ENCODE results near the gene SCD5.

The SCD5 gene

DNA sequence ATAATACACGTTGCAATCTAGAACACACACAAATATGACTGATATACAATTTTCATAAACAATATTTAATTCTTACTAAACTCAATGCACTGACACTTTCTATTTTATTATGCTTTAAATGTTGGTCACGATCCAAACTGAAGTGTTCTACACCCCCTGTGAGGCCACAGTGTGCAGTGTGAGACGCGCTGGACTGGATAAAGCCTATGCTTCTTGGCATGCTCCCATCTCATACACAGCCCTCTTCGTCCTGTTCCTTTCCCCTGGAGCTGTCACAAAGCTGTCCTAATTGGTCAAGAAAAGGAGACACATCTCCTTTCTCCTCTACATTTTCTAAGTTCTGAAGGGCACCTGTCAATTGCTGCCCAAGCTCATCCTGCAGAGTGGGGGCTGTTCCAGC, 72.0 kb downstream of the SCD5 start:
- no peak for DNase-seq (ENCODE audit: low spot score)

DNA sequence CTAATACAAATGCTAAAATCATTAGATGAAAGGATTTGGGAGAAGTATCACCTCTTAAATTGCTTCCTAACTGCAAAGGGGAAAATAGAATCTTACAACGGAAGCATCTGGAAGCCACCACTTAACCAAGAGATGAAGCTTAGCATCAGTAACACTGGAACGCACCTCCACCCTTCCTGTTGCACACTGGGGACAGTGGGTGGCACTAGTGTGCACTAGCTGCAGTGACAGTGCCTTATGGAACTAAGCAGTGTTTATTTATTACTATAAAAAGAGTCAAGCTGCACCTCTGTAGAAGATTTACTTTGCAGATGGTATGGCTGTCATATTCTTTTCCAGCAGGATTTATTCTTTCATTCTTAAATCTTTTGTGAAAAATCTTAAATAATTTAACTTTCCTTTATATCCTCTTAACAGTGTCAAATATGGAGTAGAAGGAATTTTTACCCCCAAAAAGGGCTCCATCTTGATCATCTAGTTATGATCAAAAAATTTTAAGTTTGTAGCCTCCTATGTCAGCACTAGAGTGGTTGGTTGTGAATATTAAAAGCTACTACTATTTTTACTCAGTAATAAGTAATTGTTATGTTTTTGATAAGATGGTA, 76.7 kb downstream of the SCD5 start:
- DNase-seq (ENCODE audit: low spot score) = peak; percentile 65

DNA sequence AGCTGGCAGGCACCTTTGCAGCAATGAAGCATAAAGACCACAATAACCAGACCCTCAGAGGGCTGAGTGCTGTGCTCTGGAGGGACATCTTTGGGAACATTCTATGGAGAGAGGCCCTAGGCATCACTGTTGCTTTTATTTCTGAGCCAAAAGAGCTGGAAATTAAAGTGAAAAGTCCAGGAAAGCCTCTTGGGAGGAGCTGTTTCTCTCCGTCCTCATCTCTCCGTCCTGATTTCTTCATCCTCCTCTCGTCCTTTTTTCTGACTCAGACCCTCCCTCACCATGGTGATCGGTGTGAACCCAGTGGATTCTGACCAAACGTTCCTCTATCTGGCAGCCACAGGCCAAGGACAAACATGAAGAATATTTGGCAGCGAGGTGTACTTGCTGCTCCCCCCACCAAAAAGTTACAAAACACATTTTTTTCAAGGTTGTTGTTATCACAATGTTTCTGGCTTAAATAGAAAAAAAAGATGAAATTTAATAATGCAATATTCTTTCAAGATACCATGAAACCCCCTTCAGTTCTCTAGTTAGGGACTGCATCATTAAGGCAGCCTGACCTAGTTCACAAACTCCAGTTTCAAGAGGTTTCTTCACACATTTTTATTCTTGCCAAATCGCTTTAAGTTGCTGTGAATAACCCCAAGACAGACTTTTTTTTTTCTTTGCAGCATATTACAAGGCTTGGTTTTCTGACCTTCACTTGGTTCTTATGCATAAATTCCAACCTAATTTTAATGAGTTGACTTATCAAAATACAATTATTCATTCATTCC, 80.2 kb downstream of the SCD5 start:
- DNase-seq (ENCODE audit: low spot score) = no peak

DNA sequence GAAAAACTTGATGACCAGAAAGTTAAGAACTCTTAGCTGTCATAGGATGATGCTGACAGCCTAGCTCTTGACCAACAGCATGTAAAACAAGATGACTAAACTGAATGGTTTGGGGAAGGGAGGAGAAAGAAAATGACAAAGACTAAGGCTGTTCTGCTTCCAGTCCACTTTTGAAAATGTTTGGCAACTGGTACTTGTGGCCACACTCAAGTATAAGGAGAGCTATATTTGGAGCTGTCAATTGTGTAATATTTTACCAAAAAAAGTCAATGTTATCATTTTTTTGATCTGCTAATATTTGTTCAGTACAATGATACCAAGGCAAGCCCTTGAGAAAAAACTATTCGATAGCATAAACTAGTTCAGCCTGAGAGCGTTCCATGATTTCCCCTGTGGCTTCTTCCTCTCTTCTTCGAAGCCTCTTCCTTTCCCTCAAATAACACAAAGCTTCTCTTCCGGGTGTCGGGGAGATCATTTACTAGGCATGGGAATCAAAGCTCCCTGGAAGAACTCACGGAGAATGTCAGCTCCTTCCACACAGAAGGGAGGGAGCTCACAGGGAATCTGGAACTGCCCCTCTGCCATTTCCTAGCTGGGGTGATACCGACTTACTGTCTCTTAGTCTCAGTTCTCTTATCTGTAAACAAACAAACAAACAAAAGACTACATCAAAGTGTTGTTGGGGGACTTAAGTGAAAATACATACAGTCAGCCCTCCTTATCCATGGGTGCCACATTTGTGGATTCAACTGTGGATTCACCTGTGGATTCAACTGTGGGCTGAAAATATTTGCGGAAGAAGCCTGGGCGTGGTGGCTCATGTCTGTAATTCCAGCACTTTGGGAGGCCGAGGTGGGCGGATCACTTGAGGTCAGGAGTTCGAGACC, 82.6 kb downstream of the SCD5 start:
- DNase-seq (ENCODE audit: low spot score) = no peak

DNA sequence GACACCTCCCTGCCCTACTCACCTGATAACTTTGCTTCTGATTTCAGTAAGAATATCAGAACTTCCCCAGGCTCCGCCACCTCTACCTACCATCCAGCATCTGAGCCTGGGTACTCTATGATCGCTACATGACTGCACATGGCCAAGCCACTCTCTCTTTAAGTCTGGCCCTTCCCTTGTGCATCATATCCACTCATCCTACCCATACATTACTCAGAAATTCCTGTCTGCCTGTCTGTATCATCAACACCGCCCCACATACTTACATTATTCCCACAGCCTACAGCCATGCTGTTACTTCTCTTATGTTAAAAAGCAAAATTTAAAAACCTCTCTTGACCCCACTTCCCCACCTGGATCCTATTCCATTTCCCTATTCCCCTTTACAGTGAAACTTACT, 84.7 kb downstream of the SCD5 start:
- no peak for DNase-seq (ENCODE audit: low spot score)

DNA sequence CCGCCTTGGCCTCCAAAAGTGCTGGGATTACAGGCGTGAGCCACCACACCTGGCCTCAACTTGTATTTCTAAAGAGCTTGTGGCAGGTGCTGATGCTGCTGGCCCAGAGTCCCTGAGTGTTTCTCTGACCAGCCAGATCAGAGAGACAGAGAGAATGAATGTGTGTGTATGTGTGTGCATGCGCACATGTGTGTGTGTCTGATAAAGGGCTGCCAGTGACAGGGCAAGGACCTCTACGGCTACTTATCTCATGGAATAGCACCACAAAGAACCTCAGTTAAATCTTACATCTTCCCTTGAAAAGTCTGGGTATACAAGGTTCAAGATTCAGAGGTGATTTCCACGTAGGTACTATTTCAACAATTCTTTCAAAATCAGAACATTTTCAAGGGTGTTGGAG, 86.0 kb downstream of the SCD5 start:
- no peak for DNase-seq (ENCODE audit: low spot score)

DNA sequence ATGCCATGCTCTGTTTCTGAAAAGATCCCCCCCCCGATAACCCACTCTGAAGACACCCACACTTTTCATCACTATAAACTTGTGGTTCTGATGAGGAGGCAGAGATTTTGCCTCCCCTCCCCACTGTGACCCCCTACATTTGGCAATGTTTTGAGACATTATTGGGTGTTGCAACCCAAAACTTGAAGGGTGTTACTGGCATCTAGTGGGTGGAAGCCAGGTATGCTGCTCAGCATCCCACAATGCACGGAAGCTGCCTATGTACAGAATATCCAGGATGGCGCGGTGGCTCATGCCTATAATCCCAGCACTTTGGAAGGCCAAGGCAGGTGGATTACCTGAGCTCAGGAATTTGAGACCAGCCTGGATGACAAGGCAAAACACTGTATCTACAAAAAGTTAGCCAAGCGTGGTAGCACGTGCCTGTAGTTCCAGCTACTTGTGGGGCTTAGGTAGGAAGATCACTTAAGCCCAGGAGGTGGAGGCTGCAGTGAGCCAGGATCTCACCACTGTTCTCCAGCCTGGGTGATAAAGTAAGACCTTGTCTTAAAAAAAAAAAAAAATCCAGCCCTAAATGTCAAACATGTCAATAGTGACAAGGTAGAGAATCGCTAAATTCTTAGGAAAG, 87.3 kb downstream of the SCD5 start:
- no peak for DNase-seq (ENCODE audit: low spot score)

DNA sequence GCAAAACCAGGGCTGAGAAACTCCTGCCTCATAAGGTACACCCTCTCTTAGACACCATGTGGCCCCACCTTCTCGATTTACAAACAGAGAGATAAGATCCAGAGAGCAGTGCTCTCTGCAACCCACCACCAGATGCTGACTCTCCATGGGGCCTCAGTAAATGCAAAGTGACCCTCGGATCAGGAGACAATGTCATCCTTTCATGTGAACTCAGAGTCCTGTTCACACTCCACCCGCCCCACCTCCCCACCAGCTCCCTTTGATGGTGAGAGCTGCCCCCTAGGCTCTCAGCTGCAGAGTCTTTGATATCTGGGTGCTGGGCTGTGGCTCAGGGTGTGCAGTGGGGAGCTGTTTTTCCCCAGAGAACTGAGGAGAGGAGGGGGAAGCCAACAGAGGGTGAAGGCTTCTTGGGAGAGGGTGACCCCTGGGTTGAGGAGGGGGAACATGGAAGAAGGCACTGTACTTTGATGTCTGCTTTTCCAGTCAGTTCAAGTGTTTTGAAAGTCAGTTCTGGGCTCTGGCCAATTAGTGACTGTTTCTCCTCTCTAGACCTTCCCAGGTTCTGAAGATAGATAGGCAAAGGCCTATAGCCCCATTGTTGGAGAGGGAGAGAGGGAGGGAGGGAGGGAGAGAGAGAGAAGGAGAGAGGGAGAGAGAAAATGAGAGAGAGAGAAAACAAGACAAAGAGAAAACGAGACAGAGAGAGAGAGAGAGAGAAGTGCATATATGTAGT, 88.2 kb downstream of the SCD5 start:
- no peak for DNase-seq (ENCODE audit: low spot score)

DNA sequence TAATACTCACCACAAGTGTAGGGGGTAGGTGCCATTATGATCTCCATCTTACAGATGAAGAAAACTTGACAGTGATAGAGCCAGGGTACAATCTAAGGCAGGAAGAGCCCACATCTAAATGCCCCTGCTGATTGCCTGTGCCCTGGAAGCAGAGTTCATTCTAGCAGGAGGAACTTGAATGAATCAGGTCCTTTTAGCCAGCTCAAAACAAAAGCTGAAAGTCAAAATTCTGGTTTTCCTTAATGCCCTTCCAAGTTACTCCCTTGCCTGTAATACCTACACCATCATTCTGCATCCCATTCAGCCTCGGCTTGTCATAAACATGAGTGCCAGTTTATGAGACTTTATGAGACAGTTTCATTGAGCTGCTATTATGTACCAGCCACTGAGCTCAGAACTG, 89.6 kb downstream of the SCD5 start:
- DNase-seq (ENCODE audit: low spot score) = no peak

DNA sequence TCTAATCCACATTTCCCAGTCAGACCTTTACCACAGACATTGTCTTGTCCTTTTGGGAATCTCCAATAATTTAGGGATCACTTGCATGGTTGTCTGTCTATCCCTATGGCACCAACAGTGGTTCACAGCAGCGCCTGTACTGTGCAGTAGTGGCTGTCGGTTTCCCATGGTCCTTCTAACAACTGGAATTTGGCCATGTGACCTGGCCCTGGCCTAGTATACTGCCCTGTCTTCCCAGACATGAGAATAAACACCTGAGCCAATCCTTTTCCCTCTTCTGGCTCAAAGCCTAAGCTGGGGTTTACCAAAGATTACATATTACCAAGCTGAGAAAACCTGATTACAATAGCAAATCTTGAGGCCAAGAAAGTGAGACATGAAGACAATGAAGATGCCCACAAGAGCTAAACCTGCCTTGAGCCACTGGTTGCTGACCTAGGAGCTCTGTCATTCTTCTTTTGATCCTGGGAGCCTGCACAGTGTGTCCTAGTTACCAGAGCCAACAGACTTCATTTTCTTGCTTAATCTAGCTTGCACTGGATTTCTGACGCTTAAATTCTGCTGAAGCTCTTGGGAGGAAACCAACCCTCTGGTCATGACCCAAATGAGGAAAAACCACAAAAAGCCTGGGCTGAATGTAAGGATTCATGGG, 92.1 kb downstream of the SCD5 start:
- no peak for DNase-seq (ENCODE audit: low spot score)

DNA sequence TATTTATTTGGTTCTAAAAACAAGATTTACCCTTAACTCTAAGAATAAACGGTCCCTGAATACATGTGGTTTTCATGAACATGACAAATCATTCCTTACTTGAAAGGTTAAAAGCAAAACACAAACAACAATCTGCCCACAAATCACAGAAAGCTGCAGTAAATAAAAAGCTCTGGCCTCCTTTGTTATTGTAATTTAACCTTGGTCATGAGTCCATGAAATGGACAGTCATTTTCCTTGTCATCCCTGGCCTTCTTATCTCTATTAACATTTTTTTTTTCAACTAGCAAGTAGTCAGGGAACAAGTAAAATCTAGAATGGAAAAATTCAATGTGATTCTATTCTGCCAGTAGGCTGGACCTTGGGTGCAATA, 92.7 kb downstream of the SCD5 start:
- DNase-seq (ENCODE audit: low spot score) = no peak

DNA sequence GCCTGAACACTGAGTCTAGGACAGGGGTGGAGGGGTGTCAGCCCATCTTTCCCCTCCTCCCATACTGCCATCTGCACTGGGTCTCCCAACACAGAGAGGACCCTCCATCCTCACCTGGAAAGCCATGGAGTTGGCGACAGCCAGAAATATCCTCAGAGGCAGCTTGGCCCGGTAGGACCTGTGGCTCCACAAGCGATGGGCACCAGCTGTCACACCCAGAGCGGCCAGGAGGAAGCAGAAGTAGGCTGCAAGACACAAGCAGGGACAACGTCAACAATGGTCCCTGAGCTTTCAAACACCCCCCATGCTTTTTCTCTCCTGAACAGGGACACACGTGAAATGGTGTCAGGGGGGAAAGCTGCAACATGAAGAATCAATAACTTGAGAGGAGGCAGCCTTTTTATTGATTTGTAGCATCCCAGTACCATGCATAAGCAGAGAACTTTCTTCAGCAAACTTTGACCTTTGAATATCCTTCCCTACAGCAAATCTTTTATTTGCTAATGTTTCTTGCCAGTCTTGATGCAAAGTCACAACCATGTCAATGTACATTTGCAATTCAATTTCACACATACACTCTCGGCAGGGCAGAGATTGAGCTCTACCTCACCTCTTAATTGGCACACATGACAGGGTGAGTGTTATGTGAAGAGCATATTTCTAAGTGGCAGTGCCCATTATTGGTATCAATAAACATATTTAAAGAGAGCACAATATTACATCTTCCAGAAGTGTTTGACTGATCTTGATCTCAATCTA, 93.2 kb downstream of the SCD5 start:
- DNase-seq (ENCODE audit: low spot score) = no peak

DNA sequence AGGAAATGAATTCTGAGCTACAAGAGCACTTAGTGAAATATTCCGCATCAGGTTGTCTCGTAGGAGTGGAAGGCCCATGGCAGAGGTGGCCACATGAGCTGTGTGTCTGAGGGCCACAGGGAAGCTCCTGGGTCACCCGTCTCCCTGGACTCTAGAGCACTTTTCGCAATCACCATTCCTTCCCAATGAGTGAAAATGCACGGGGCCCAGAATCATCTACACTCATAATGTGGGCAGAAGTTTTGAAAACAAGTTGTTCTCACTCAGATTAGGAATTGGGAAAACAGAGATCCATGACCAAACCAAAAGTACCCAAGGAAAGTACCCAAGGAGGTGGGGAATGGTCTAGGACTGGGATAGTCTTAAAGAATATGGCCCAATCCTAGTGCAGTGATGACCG, 94.4 kb downstream of the SCD5 start:
- no peak for DNase-seq (ENCODE audit: low spot score)

DNA sequence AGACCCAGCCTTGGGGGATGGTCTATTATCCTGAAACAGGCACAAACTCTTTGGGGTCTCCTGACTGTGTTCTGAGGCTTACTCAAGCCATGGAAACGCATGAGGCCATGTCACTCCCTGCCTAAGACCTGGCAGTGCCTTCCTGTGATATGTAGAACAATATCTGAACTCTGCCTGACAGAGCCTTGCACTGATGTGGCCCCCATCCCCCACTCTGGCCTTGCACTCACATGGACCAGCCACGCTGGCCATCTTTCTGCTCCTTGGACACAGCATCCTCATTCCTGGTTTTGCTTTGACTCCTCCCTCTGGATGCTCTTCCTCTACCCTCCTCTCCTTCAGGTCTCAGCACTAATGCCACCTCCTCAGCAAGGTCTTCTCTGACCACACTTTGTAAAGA, 100.2 kb downstream of the SCD5 start:
- no peak for DNase-seq (ENCODE audit: low spot score)

DNA sequence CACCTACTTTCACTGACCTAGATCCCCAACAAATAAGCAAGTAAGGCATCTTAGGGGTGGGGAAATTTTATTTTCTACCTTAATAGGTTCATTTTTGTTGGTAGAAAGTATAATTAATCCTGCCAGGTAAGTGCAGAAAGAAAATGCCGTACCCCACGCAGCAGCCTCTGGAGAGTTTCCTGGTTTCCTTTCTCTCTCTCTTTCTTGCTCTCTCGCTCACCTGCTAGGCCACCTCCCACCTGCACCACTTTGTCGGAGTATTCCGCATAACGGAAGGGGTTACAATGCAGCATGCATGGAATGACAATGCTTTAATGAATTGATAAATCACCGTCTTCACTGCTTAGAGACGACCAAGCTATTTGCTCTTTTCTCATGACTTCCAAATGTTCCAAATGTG, 101.0 kb downstream of the SCD5 start:
- no peak for DNase-seq (ENCODE audit: low spot score)

DNA sequence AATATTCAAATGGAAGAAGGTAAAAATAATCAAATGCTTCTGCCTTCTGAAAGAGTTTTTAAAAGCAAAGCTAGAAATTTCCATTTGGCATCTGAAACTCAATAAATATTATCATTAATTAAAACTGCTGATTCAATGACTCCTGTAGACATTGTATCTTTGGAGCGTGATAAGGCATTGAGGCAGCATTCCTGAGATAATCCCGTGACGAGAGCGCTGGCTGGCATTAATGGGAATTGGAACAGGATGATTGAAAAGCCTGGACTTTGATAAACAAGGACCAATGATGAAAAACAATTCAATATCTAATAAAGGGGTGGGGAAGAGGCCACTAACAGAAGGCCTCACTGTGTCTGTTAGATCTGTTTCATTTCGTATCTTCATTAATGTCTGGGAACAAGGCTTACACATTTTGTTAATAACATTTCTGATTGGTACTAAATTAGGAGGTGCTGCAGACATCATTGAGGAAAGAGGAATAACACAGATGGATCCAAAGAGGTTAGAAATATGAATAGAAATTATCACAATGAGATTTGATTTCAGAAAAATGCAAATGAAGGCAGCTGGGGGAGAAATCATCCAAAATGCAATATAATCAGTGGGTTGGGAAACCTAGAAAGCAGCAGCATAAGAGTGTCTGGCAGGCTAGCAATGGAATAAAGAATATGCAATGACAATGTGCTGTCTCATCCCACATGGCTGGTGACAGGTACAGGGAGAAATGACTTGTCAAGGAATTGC, 102.3 kb downstream of the SCD5 start:
- DNase-seq (ENCODE audit: low spot score) = no peak

DNA sequence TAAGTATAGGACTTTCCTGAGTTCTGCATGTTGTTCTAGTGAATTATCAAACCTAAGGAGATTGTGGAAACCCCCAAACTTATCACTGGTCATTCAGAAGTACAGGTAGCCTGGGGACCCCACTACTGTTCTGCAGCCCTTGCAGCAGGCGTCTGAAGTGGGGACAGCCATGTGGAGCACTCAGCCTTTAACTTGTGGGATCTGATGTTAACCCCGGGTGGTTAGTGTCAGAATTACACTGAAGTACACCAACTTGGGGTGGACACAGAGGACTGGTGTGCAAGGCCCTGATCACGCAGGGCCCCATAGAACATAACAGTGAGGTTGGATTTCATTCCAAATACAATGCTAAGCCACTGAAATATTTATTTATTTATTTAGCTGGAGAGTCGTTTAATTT, 103.7 kb downstream of the SCD5 start:
- DNase-seq (ENCODE audit: low spot score) = no peak

DNA sequence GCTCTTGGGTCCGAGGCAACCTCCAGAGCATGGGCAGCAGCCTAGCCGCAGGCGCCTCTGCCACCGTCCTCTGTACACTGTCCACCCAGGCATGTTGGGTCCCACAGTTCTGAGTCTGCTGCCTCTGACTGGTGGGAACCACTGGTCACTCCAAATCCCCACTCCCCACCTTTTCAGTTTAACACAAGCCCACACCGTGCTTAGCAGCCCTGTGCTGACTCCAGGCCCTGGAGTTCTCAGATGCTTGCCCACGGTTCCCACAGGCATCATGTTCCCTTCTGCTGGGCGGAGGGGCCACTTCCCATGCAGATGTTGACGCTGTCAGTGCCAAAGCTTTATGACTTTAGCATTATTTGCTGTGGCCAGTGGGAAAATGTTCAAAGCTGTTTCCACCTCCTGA, 104.5 kb downstream of the SCD5 start:
- DNase-seq (ENCODE audit: low spot score) = no peak

DNA sequence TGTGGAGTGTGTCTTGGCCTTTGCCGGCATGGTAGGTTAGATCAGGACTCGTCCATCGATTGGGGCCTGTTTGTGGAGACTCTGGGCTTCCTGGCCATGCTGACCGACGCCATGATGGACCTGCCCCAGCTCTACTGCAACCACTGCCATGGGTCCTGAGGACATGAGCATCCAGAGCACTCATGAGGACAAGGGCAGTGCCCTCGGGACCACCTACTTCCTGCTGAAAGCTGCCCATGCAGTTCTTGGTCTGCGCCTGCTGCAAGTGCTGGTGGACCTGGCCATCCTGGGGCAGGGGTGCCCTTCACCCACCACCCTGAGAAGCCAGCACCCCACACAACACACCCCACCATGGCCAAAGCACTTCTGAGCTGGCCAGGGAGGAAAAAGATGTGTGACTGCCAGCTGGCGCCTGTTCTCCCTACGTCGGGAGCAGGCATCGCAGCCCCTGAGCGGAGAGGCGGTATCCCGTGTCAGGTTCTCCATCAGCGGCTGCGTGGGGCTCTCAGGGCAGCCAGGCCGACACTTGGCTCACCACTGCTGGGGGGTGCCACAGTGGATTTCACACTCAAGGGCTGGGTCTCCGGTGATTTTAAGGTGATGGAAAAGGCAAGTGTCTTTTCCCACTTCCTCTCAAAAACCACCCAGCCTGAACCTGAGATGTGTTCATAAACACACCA, 106.4 kb downstream of the SCD5 start:
- DNase-seq (ENCODE audit: low spot score) = no peak

Measured in NAMALWA (cell line).